Medulla oblongata (tissue), 1 donor: Measurements from ENCODE around the gene PTGIR.

Source experiments
- DNase-seq: peaks from one replicate; pipeline ENCODE4 v3.0.0-alpha.2; 2015; ENCODE audit errors: extremely low spot score

PTGIR gene

DNA sequence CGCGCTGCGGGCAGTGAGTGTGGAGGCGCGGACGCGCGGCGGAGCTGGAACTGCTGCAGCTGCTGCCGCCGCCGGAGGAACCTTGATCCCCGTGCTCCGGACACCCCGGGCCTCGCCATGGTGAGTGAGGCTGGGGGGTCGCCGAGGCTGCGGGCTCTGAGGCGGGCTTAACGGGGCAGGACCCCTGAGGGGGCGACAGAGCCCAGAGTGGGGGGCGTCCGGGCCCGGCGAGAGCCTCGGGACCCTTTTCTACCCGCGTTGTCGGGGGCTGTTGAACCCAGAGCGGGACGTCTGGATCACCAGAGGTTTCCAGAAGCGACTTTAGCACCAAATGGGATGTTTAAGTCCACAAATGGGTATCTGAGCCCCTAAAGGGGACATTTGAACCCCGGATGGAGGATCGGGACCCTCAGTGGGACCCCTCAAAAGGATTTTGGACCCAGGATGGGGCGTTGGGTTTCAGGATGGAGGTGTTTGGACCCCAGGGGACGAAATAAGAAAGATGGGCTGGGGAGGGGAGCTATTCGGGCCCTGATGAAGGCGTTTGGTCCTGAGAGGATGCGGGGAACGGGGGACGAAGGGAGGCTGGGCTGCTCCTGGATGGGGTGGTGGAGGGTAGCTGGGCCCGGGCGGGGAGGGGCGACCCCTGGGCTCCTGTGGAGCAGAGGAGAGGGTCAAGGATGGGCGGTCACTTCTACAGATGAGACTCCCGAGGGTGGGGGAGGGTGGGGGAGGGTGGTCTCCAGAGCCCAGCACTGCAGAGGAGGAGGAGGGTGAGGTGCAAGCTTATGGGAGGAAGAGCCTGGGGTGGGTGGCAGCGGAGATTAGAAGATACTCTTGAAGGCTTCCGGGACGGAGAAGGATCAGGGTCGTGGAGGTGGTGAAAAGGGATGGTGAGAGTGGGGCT, 23.3 kb downstream of the PTGIR start, which contains the start of gene CALM3:
Gene CALM3, plus strand, starts transcription at position 13 of the 907 bp plus-strand sequence. Its CDS starts 105 bp downstream, at position 118.
- no peak for DNase-seq

DNA sequence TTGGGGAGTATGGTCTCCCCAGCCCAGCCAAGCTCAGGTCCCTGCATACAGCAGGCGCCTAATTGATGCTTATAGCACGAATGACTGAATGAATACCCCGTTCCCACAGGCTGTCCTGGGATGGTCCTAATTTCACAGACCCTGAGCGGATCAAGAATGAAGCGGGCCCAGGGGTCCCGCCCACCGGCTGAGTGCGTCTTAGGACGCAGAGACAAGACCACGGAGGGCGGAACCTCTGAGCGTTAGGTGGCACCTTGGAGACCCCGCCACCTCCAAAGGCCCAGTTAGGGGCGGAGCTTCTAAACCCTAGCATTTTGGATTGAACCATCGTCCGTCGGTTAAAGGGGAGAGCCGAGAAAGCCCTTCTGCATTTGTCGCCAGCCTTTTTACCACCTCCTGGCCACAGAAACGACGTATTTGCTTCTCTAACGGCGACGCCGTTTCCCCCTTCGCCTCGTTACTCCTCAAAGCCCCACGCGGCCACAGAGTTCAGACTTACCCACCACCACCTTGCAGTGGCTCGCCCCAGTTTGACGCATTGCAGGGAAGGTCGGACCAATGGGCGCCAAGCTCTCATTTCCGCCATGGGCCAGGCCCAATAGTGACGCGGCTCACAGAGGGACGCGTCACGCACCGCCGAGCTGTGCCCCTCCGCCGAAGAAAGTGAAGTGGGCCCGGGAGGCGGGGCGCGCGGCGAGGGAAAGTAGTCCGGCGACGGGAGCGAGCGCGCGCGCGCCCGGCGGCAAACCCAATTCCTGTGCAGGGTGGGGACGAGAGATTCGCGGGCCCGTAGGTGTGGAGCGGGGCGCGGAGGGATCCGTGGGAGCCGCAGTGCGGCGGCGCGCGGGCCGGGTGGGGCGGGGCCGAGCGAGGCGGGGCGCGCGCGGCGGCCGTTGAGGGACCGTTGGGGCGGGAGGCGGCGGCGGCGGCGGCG, 24.2 kb downstream of the PTGIR start:
- peak; percentile 96 for DNase-seq

DNA sequence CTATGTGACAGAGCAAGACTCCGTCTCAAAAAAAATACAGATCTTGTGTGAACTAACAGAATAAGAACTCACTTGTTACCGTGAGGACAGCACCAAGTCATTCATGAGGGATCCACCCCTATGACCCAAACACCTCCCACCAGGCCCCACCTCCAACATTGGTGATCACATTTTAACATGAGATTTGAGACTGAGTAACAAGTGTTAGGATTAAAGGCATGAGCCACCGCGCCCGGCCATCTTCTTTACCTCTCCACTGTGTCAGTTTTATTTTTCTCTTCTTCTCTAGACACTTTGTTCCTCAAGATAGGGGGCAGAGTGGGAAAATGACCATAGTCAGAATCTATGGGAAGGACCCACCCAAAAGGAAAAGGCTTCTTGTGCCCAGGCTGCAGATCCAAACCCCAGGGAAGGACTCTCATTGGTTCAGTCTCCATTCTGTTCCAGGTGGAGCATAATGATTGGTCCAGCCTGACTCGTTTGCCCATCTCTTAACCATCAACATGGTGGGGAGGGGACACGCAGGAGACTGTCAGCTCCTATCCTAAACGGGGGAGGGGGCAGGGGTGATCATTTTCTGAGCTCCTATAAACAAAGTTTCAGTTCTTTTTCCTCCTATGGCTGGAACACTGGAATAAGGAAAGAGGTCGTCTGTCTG, 25.0 kb downstream of the PTGIR start:
- no peak for DNase-seq

DNA sequence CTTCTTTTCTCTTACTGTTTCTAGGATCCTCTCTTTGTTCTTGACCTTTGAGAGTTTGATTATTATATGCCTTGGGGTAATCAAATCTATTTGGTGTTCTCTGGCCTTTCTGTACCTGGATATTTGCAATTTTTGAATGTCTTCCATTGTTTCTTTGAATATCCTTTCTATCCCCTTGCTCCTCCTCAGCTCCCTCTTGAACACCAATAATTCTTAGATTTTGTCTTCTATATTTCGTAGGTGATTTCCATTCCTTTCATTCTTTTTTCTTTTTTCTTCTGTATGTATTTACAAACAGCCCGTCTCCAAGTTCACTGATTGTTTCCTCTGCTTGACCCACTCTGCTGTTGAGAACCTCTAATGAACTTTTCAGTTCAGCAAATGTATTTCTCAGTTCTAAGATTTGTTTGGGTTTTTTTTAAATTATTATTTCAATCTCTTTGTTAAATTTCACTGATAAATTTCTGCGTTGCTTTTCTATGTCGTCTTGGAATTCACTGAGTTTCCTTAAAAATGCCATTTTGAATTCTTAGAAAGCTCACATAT, 26.4 kb downstream of the PTGIR start:
- no peak for DNase-seq

DNA sequence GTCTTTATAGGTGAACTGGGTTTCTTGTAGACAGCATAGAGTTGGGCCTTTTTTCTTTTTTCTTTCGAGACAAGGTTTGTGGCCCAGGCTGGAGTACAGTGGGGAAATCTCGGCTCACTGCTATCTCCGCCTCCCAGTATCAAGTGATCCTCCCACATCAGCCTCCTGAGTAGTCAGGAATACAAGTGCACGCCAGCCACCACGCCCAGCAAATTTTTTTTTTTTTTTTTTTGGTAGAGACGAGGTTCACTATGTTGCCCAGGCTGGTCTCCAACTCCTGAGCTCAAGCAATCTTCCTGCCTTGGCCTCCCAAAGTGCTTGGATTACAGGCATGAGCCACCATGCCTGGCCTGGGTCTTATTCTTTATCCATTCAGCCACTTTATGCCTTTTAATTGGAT, 28.9 kb downstream of the PTGIR start:
- DNase-seq: no peak

DNA sequence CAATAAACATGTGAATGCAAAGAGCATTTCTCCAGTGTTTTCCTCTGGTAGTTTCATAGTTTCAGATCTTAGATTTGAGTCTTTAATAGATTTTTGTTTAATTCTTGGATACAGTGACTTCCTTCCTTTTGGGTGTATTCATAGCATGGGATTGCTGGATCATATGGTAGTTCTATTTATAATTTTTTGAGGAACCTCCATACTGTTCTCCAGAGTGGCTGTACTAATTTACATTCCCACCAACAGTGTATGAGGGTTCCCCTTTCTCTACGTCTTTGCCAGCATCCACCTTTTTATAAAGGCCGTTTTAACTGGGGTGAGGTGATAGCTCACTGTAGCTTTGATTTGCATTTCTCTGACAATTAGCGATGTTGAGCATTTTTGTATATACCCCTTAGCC, 33.0 kb downstream of the PTGIR start:
- no peak for DNase-seq

DNA sequence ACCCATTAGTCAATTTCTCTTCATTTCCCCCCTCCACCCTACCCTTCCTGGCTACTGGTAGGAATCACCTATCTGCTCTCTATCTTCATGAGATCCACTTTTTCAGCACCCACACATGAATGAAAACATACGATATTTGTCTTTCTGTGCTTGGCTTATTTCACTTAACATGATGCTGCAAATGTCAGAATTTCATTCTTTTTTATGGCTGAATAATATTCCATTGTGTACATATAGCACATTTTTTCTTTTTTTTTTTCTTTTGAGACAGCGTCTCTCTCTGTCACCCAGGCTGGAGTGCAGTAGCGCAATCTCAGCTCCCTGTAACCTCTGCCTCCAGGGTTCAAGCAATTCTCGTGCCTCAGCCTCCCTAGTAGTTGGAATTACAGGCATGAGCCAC, 33.6 kb downstream of the PTGIR start:
- no peak for DNase-seq

DNA sequence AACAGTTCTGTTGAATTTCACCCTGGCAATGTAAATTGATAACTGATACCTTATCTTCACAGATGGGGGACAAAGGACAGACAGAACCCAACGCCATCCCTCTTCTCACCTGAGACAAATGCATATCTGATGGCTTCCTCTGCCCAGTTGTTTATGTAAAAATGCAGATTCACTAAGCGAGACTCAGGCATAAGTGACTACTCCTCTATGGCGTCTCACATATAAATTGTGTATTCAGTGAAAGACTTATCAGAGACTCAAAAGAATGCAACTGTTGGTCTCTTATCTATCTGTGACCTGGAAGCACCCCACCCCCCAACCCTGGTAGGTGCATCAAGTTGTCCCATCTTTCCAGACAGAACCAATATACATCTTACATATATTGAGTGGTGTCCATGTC, 37.0 kb downstream of the PTGIR start:
- no peak for DNase-seq

DNA sequence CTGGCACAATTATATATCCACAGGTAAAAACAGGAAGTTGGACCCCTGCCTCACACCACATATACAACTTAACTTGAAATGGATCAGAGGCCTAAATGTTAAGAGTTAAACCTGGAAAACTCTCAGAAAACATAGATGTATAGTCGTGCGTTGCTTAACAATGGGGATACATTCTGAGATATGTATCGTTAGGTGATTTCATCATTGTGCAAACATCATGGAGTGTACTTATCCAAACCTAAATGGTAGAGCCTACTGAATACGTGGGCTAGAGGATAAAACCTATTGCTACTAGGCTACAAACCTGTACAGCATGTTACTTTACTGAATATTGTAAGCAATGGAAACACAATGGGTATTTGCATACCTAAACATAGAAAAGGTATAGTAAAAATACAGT, 38.6 kb downstream of the PTGIR start:
- DNase-seq: no peak

DNA sequence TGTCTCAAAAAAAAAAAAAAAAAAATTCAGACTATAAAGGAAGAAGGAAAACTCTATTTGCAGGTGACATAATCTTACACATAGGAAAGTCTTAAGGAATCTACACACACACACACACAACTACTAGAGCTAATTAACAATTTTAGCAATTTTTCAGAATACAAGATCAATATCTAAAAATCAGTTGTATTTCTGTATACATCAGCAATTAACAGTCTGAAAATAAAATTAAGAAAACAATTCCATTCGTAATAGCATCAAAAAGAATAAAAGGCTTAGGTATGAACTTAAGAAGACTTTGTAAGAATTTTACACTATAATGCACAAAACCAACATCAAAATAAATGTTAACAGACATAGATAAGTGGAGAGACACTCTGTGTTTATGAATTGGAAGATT, 39.4 kb downstream of the PTGIR start:
- DNase-seq: no peak

DNA sequence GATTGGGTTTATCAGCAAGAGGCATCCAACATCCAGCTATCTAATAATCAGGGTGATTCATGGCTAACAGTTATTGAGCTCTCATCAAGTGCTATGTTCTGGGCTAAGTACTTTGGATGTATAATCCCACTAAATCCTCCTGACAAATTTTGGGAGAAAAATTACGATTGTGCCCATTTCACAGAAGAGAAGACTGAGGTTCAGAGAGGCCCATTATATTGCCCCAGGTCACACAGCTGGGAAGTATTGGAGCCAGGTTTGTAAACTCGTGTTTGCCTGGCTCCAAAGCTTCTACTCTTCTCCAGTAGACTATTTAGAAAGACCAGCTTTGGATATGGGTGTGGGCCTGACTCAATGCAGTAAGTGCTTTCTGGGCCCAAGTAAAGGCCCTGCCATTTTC, 44.6 kb downstream of the PTGIR start:
- no peak for DNase-seq

DNA sequence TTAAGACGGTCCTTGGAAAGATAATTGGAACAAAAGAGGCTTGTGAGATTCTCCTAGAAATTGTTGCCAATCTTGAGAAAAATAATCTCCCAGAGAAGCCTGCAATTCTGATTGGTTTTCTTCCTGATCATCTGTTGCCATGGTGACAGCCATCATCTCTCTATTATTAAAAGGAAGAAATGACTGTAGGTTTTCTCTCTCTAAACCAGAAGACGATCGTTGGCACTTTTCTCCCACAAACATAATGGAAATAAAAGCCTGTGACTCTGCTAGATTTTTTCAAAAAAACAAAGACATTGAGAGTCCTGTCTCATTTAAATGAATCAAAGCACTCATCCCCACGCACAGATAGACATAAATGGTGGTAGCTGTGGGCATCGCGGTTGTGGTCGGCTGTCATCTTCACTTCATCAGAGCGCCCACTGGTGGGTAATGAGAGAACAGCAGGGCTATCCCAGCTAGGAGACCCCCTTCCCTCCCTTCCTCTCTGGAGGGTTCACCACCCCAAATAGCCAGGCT, 45.5 kb downstream of the PTGIR start:
- peak; percentile 32 for DNase-seq

DNA sequence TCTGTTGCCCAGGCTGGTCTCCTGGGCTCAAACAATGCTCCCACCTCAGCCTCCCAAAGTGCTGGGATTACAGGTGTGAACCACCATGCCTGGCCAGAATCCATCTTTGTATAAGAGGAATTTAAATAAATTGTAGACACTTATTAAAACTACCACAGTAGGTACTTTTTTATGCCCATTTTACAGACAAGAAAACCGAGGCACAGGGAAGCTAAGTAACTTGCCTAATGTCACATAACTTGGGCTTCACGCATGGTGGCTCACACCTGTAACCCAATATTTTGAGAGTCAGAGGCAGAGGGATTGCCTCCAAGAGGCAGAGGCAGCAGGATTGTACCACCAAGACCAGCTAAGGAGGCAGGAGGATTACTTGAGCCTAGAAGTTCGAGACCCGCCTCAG, 46.4 kb downstream of the PTGIR start:
- no peak for DNase-seq

DNA sequence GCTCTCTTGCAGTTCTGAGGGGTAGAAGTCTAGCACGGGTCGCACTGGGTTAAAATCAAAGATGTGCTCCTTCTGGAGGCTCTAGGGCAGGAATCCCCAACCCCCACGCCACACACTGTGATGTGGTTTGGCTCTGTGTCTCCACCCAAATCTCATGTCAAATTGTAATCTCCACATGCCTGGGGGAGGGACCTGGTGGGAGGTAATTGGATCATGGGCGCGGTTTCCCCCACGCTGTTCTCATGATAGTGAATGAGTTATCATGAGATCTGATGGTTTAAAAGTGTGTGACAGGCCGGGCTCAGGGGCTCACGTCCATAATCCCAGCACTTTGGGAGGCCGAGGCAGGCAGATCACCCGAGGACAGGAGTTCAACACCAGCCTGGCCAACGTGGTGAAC, 50.4 kb downstream of the PTGIR start:
- no peak for DNase-seq

DNA sequence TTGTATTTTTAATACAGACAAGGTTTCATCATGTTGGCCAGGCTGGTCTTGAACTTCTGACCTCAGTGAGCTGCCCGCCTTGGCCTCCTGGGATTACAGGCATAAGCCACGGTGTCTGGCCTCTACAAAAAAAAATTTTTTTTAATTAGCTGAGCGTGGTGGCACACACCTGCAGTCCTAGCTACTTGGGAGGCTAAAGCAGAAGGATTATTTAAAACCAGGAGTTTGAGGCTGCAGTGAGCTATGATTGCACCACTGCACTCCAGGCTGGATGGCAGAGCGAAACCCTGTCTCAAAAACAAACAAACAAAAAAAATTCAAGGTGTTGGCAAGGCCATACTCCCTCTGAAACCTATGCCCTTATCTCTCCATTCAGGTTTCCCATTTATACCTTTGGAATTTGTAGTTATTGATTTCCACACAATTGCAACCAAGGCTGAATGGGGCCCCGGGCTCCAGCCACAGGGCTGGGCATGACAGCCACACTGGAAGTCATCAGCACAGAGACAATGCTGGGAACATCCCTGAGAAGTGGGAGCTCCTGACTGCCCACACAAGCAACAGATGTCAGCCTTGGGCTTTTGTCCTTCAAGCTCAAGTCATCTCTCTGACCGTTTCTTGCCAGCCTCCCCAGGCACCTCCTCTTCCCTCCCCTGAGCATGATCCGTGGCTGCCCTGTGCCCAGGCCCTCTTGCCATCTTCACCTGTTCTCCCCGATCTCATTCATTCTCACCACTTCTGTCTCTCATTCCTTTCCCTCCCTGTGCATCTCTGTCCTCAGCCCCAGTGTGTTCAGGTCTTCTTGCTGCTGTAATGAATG, 51.0 kb downstream of the PTGIR start:
- no peak for DNase-seq

DNA sequence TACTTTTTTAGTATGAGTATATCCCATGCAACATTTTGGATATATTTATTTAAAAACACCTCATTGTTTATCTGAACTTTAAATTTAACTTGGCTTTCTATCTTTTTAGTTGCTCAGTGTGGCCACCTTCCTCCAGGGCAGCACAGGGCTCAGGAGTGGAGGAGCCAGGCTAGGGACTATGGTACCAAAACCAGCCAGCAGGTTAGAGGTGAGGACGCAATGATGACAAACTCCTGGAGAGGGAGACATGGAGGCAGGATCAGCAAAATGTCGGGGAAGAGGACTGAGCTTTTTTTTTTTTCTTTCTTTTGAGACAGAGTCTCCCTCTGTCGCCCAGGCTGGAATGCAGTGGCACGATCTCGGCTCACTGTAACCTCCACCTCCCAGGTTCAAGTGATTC, 53.4 kb downstream of the PTGIR start:
- no peak for DNase-seq
